Stimulated activated CD8-positive, alpha-beta memory T cell treated with anti-CD3 and anti-CD28 coated beads, Interleukin-12 subunit alpha, Interleukin-12 subunit beta, amount 100 ng/mL, for 24 hours (primary cell): ENCODE data around the gene TRIM59.
"Not testable (repeated sequence)": the region's sequence is repeated elsewhere in the genome, so short reads cannot be mapped to it uniquely, and the experiment has no call there.

ENCODE experiments used
- DNase-seq: peaks from one replicate; pipeline ENCODE4 v3.0.0-alpha.2; 2020; ENCODE audit errors: extremely low read depth

The TRIM59 gene

DNA sequence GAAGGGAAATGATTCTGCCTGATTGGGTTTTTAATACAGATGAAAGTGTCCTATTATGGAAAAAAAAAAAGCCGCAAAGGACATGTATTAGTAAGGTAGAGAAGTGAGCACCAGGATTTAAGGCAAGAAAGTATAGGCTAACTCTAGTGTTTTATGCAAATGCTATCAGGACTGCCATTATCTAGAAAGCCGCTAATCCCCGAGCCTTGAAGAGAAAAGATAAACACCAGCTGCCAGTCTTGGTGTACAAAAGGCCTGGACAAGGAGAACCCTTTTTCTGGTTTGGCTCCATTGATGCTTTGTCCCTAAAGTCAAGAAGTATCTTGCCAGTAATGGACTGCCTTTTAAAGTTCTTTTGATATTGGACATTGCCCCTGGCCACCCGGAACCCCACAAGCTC lies 8.6 kb upstream of the TRIM59 start:
- no peak for DNase-seq

DNA sequence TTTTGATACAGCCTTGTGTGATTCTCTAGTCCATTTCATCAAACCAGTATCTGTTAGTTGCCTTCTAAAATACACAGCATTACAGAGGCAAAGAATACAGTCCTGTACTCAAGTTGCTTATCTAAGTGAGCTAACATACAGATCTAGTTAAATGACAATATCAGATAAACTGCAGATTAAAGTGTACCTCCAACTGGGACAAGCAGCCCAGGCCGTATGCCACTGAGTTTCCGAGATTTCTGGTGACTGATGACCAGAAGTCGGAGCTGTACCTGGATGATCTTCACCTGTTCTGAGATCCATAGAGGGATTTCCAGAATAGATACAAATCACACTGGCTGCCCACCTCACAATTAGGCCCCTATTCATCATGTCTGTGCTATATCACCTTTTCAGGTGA lies 6.3 kb upstream of the TRIM59 start:
- DNase-seq: no peak

GRCh38 chr3:160454995-160455394 lies 5.4 kb upstream of the TRIM59 start:
- DNase-seq: no peak

DNA sequence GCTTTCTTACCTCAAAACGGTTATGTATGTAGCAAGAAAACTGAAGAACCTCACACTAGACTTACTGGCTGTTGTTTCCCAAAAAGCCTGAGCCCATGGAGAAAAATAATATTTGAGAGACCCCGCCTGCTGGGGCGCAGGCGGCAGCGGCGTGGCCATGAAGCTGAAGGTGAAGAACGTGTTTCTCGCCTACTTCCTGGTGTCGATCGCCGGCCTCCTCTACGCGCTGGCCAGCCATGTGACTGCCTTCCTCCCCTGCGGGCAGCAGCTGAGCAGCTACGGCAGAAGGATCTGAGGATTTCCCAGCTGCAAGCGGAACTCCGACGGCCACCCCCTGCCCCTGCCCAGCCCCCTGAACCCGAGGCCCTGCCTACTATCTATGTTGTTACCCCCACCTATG lies 2.7 kb upstream of the TRIM59 start:
- DNase-seq: not testable (repeated sequence)

- no peak for DNase-seq
These were observed 2.0 kb upstream of the TRIM59 start for GRCh38 chr3:160451602-160452001.

DNA sequence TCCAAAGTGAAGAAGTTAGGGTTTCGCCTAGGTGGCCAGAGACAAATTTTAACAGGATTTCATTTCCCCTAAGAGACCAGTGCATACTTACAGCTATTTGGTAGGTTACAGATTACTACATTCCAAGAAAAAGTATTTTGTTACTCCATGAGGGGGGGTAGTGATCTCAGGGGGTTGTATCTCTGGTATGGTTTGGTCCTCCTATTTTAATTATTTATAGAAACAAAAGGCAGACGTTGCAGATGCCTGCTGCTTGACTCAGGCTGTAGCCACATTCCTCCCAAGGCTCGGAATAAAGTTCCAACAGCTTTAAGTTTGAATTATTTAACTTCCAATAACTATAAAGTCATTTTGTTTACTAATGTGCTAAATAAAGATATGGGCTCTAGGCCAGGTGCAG lies 1.3 kb upstream of the TRIM59 start:
- DNase-seq: no peak

DNA sequence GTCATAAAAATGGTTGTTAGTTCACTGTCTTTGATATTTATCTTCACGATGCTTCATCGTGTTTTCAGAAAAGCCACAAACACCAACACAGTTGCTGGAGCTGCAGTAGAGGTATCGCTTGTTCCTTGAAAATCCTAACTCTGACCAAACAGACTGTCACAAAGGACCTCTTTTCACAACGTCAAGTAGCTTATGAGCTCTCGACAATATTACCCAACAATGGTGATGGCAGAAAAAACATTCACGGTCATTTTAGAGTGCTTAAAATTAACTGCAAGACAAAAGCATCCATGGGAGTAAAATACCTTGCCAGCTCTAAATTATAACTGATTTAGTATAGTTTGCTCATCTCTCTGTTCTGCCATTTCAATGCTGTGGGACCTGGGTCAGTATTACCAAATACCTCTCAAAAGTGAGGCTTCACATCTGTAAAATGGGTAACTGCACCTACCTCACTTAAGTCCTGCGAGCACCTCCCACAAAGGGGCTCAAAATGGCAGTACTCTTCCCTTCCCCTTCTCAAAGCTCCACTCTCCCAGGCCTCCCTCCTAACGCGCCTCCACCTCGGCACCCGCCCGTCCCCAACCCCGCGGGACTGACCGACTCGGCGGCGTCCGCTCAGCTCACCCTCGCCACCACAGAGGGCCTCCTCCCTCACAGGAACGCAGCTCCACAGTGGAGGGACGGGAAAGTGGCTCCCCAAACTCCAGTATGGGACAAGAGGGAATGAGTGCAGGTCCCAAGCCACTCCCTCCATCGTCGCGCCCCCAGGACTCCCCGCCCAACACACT lies 546 bp downstream of the TRIM59 start:
- DNase-seq: no peak

- no peak for DNase-seq
These were observed 2.0 kb downstream of the TRIM59 start for GRCh38 chr3:160447544-160447943.

- no peak for DNase-seq
These were observed 3.0 kb downstream of the TRIM59 start for GRCh38 chr3:160446522-160447056.

GRCh38 chr3:160445854-160446253 lies 3.7 kb downstream of the TRIM59 start:
- no peak for DNase-seq

DNA sequence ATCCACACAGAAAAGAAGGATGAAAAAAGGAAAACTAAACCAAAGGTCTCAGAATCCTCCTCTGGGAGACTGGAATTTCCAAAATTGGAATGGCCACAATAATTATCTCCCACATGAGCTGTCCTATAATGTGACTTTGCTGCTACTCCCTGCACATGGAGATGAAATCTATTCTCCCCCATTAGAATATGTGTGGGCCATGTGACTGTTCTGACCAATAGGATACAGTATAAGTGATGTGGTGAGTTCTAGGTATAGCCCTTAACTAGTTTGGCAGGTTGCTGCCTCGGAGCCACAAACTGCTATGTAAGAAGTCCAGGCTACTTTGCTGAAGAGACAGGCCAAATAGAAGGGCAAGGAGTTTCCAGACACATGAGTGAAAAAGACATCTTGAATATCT lies 5.2 kb downstream of the TRIM59 start:
- no peak for DNase-seq

DNA sequence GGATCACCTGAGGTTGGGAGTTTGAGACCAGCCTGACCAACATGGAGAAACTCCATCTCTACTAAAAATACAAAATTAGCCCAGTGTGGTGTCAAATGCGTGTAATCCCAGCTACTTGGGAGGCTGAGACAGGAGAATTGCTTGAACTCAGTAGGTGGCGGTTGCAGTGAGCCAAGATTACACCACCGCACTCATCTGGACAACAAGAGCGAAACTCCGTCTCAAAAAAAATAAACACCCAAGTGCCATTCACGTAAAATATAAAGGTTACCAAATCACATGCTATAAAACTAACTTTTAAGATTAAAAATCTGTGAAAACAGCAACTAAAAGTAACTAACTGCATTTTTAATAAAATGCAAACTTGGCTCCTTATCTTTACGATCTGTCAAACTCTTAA lies 8.9 kb downstream of the TRIM59 start:
- DNase-seq: no peak

DNA sequence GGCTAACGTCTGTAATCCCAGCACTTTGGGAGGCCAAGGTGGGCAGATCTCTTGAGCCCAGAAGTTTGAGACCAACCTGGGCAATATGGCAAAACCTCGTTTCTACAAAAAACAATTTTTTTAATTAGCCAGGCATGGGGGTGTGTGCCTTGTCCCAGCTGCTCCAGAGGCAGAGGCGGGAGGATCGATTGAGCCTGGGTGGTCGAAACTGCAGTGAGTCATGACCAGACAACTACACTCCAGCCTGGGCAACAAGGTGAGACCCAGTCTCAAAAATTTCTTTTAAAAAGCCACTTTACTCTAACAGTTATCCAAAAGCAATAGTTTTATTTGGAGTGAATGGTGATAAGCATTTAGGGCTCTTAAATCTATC lies 12.5 kb downstream of the TRIM59 start:
- DNase-seq: no peak

DNA sequence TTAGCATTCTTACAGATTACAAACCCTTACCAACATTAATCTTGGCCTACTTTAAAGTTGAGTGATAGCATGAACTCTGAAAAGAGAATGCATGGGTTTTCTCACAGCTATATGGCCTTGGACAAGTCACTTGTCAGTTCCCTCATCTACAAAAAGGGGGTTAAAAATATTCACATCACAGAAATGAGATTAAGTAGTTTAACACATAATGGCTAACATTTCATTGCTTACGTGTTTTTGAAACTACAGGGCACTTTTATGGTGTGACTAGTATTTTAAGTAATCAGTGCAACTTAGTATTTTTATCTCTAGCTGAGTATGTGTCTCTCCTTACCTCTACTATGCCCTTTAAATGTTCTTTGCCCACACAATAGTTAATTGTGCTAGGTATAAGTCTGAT lies 13.8 kb downstream of the TRIM59 start:
- no peak for DNase-seq

DNA sequence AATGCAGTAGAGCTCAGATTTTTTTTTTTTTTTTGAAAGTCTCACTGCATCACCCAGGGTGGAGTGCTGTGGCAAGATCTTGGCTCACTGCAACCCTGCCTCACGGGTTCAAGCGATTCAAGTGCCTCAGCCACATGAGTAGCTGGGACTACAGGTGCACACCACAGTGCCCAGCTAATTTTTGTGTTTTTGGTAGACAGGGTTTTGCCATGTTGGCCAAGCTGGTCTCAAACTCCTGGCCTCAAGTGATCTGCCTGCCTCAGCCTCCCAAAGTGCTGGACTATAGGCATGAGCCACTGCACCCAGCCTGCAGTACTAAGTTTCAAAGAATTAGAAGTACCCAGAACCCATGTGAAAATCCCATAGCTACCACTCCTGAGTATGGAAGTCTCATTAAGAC lies 14.5 kb downstream of the TRIM59 start:
- DNase-seq: no peak

- DNase-seq: no peak
These were observed 15.5 kb downstream of the TRIM59 start for GRCh38 chr3:160434071-160434470.

GRCh38 chr3:160427832-160428424 lies 21.7 kb downstream of the TRIM59 start:
- DNase-seq: no peak

DNA sequence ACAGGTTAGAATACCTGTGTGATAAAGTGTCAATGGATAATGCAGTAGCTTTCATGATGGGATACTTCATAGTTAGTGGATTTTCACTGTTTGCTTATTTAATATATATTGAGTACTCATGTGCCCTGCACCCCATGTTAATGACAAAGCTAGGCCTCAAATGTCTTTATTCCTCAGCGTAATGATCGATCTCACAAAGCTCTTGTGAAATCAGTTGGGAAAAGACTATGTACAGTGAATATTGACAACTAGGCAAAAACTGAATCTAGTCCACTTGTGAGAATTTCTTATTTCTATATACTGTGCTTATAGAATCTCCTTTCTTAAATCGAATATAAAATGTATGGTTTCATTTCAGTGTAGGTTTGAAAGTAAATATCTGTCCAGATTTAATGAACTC lies 32.3 kb downstream of the TRIM59 start:
- no peak for DNase-seq

- no peak for DNase-seq
These were observed 35.9 kb downstream of the TRIM59 start for GRCh38 chr3:160413613-160414248.

DNA sequence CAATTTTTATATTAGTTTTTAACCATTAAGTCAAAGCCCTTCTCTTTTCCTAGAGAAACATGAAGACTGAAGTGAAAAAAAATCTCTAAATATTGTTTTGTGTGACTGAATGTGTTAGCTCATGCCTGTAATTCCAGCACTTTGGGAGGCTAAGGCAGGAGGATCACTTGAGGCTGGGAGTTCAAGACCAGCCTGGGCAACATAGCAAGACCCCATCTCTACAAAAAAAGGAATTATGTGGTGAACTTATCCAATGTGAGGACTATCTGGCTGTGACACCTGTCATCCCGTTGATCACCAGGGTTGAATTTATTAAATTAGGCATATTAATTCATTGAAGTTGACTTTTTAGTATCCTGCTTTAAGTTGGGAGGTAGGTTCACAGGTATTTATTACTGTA lies 37.1 kb downstream of the TRIM59 start:
- DNase-seq: no peak

GRCh38 chr3:160409812-160410610 lies 39.6 kb downstream of the TRIM59 start:
- no peak for DNase-seq

GRCh38 chr3:160403796-160404470 lies 45.7 kb downstream of the TRIM59 start:
- no peak for DNase-seq
